ENCODE results near the gene CIP2A.

CIP2A gene

DNA sequence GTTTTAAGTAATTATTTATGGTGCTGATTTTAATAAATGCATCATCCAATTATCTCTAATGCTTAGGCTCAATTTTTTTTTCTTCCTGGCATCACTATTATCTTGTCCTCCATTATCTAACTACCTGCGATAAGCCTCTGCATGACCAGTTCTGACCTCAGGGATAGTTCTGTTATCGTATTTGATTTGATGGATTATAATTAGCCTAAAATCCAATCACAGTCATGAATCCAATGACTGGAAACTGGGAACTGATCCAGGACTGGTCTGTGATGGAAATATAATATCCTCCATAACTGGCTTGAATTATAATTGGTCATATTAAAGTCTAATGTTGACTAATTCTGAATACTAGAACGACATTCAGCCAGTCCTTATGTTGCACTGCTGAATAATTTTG lies 80.0 kb downstream of the CIP2A start:
- Histone ChIP-seq H3K27me3 (ENCODE audit: control insufficient read depth, insufficient read depth, low read length) (no peaks in the 10 kb centered on the region), H3K36me3 (ENCODE audit: control insufficient read depth, insufficient read depth, low read length) (no peaks in the 10 kb centered on the region), H3K9ac (no peak overlapping the region), H3K9me3 (ENCODE audit: control insufficient read depth, low read length) (no peaks in the 10 kb centered on the region), H3K4me1 (peaks cover 2% of the 10 kb centered on the region), H3K4me3 (ENCODE audit: low read depth, low read length) (no peak overlapping the region), H3K79me2 (no peaks in the 10 kb centered on the region), H2AFZ (no peak overlapping the region), H3K27ac (no peak overlapping the region), H3K4me2 (ENCODE audit: low read length) (no peak overlapping the region)
- TF ChIP-seq CTCF (IDR thresholded peaks at IDR 0.05) = no peak

DNA sequence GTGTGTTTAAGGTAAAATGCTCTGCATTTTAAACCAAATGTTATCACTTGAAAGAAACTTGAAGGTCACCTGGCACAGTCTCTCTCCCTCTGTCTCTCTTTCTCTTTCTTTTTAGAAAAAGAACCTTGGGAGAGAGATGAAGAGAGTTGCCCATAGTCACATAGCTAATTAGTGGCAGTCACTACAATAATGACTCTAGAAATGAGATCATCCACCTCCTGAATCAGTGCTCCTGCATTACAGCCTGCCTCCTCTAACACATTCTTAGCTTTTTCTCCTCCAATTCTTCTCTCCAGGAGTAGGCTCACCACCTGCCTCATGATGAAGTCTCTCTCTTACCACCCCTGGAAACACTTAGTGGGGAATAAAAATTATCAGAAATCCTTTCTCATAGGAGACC lies 81.3 kb downstream of the CIP2A start:
- Histone ChIP-seq H3K79me2 (no peaks in the 10 kb centered on the region), H3K9ac (no peak overlapping the region), H3K4me2 (ENCODE audit: low read length) (no peak overlapping the region), H2AFZ (no peak overlapping the region), H3K27me3 (ENCODE audit: control insufficient read depth, insufficient read depth, low read length) (no peaks in the 10 kb centered on the region), H3K9me3 (ENCODE audit: control insufficient read depth, low read length) (no peaks in the 10 kb centered on the region), H3K27ac (no peak overlapping the region), H3K36me3 (ENCODE audit: control insufficient read depth, insufficient read depth, low read length) (no peaks in the 10 kb centered on the region), H3K4me1 (peaks cover 2% of the 10 kb centered on the region), H3K4me3 (ENCODE audit: low read depth, low read length) (no peak overlapping the region)
- no peak for TF ChIP-seq CTCF (IDR thresholded peaks at IDR 0.05)

DNA sequence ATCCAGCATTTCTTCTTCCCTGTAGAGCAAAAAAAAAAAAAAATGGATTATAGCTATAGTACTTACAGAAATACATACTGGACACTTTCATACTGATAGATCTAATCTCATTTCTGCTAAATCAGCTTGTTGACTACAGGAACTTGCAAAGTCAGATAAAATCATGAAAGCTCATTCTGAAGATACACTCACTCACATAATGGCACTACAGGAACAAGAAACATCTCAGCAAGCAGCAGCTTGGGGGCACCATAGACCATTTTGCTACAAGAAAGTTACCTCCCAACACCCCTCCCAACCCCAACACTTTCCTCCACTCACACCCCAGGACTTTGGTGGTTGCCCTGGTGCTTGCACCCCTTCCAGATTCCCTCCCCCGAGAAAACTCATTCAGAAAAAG lies 83.4 kb downstream of the CIP2A start:
- no peak overlapping the region for H3K4me3 ChIP-seq (ENCODE audit: low read depth, low read length)
- no peak overlapping the region for H3K27ac ChIP-seq
- H3K4me1 ChIP-seq = peaks cover 2% of the 10 kb centered on the region
- no peak for TF ChIP-seq CTCF (IDR thresholded peaks at IDR 0.05)
- no peak overlapping the region for H3K9ac ChIP-seq
- H3K4me2 ChIP-seq (ENCODE audit: low read length) = no peak overlapping the region
- no peaks in the 10 kb centered on the region for H3K9me3 ChIP-seq (ENCODE audit: control insufficient read depth, low read length)
- no peak overlapping the region for H2AFZ ChIP-seq
- H3K79me2 ChIP-seq = no peaks in the 10 kb centered on the region
- no peaks in the 10 kb centered on the region for H3K27me3 ChIP-seq (ENCODE audit: control insufficient read depth, insufficient read depth, low read length)
- H3K36me3 ChIP-seq (ENCODE audit: control insufficient read depth, insufficient read depth, low read length) = no peaks in the 10 kb centered on the region

GRCh38 chr3:108503722-108504121 lies 85.5 kb downstream of the CIP2A start:
- no peaks in the 10 kb centered on the region for H3K9me3 ChIP-seq (ENCODE audit: control insufficient read depth, low read length)
- H2AFZ ChIP-seq = no peak overlapping the region
- H3K27ac ChIP-seq = no peak overlapping the region
- H3K79me2 ChIP-seq = no peaks in the 10 kb centered on the region
- H3K36me3 ChIP-seq (ENCODE audit: control insufficient read depth, insufficient read depth, low read length) = no peaks in the 10 kb centered on the region
- no peak overlapping the region for H3K4me3 ChIP-seq (ENCODE audit: low read depth, low read length)
- no peaks in the 10 kb centered on the region for H3K27me3 ChIP-seq (ENCODE audit: control insufficient read depth, insufficient read depth, low read length)
- peaks cover 2% of the 10 kb centered on the region for H3K4me1 ChIP-seq
- H3K9ac ChIP-seq = no peak overlapping the region
- H3K4me2 ChIP-seq (ENCODE audit: low read length) = no peak overlapping the region
- no peak for TF ChIP-seq CTCF (IDR thresholded peaks at IDR 0.05)

GRCh38 chr3:108501535-108501934 lies 87.7 kb downstream of the CIP2A start:
- H3K9me3 ChIP-seq (ENCODE audit: control insufficient read depth, low read length) = no peaks in the 10 kb centered on the region

More at GRCh38 chr3:108501535-108501934, 87.7 kb downstream of the CIP2A start:
- Histone ChIP-seq H2AFZ (no peak overlapping the region), H3K79me2 (no peaks in the 10 kb centered on the region), H3K4me1 (peaks cover 2% of the 10 kb centered on the region), H3K4me3 (ENCODE audit: low read depth, low read length) (no peak overlapping the region), H3K36me3 (ENCODE audit: control insufficient read depth, insufficient read depth, low read length) (no peaks in the 10 kb centered on the region), H3K9ac (no peak overlapping the region), H3K4me2 (ENCODE audit: low read length) (no peak overlapping the region), H3K27me3 (ENCODE audit: control insufficient read depth, insufficient read depth, low read length) (no peaks in the 10 kb centered on the region), H3K27ac (no peak overlapping the region)
- no peak for TF ChIP-seq CTCF (IDR thresholded peaks at IDR 0.05)

All from parathyroid adenoma (tissue), 2 donors.